Spleen (tissue), 11 donors: ENCODE measurements around the gene EHBP1. TPM values are rescaled to one million over a fixed set of nuclear protein-coding genes. Genes with fewer than 3 reads are reported as not detected.

Experiments used
- DNase-seq: peaks from one replicate; pipeline ENCODE4 v3.0.0-alpha.2; 2020
- H3K27ac ChIP-seq, 8 donors: fragments of 200-600 bp; sonication (generic) in 7 of 8; 1 replicate in 4 of 8; 2 replicates in 4 of 8; pipeline versions ENCODE4 v1.5.0 to v1.8.0; 2016 to 2021; ENCODE audit warnings: inconsistent platforms in 4 of 8, mild to moderate bottlenecking in 4 of 8, moderate library complexity in 1 of 8
- H3K27me3 ChIP-seq, 7 donors: fragments of 200-600 bp; sonication (generic) in 6 of 7; replicated peaks in 1 of 7; 1 replicate in 4 of 7; 2 replicates in 3 of 7; pipeline versions ENCODE4 v1.5.0 to v1.8.0; 2016 to 2021; ENCODE audit warnings: inconsistent platforms in 3 of 7, mild to moderate bottlenecking in 1 of 7
- H3K36me3 ChIP-seq, 6 donors: fragments of 200-600 bp; sonication (generic) in 5 of 6; 1 replicate in 4 of 6; 2 replicates in 2 of 6; pipeline versions ENCODE4 v1.5.0 to v1.8.0; 2016 to 2021; ENCODE audit warnings: inconsistent platforms in 2 of 6
- H3K4me1 ChIP-seq, 6 donors: fragments of 200-600 bp; sonication (generic) in 5 of 6; 1 replicate in 3 of 6; 2 replicates in 3 of 6; pipeline versions ENCODE4 v1.5.0 to v1.8.0; 2016 to 2021; ENCODE audit warnings: inconsistent platforms in 3 of 6
- H3K4me3 ChIP-seq, 8 donors: fragments of 200-600 bp; sonication (generic) in 7 of 8; 1 replicate in 4 of 8; 2 replicates in 4 of 8; pipeline versions ENCODE4 v1.5.0 to v1.8.0; 2016 to 2021; ENCODE audit warnings: inconsistent platforms in 4 of 8, mild to moderate bottlenecking in 4 of 8, moderate library complexity in 2 of 8
- H3K9me3 ChIP-seq, 8 donors: fragments of 200-600 bp; sonication (generic) in 7 of 8; 1 replicate in 4 of 8; 2 replicates in 4 of 8; pipeline versions ENCODE4 v1.5.0 to v1.8.0; 2016 to 2021; ENCODE audit warnings: inconsistent platforms in 4 of 8
- POLR2A ChIP-seq, 3 donors: fragments of 450-650 bp; IDR thresholded peaks; one replicate each; pipeline ENCODE4 v1.5.1; 2017; ENCODE audit warnings: antibody characterized with exemption in 3 of 3, mild to moderate bottlenecking in 1 of 3
- POLR2AphosphoS5 ChIP-seq, 3 donors: sonication (generic); formaldehyde crosslinking; IDR thresholded peaks; one replicate each; pipeline ENCODE4 v1.5.1; 2017; ENCODE audit warnings: antibody characterized with exemption in 3 of 3
- WGBS, 5 donors: extraction: QIAGEN DNeasy Blood & Tissue Kit in 3 of 5; methylation state at CpG; one replicate each; pipeline versions ENCODE4 v1.1.5 to v1.1.7; 2013 to 2018; 5-methylcytosine and 5-hydroxymethylcytosine counted together
- intact Hi-C: fragments of 100-400 bp; cut with DNase I; formaldehyde crosslinking; loops from one replicate; pipeline ENCODE4 v1.15.0; 2023; ENCODE audit warnings: low total_unique reads
- polyA plus RNA-seq, 3 donors: library from polyadenylated mRNA; stranded (reverse); fragments of 200-250 nt; gene quantifications; one replicate each; pipeline ENCODE4 v1.2.1, GENCODE V29; 2013
- total RNA-seq, 7 donors: library from RNA; depleted of rRNA in 3 of 7; stranded (reverse); fragments of >200 nt in 3 of 7; fragmentation: NEBNext Ultra II Directional in 4 of 7; extraction: Animal tissue kit (Norgen Biotek cat#: 25700) in 4 of 7; gene quantifications; one replicate each; pipeline versions ENCODE4 v1.1.0 to v1.2.1, GENCODE V29; 2016 to 2021
- TF ChIP-seq, protein P1 (sequence below), 11 experiments: fragments of 200-600 bp in 7 of 11; fragments of 450-650 bp in 4 of 11; sonication (generic) in 4 of 11; IDR thresholded peaks in 8 of 11; conservative IDR thresholded peaks in 3 of 11; 1 replicate in 7 of 11; 2 replicates in 4 of 11; pipeline versions ENCODE4 v1.4.0 to v1.8.0; 2016 to 2021; ENCODE audit warnings: antibody characterized with exemption in 11 of 11, inconsistent platforms in 4 of 11, mild to moderate bottlenecking in 1 of 11
- donor health status: healthy with polysubstance abuse.
- donor health status: DM: no; HTN: no; CAD: no; lungs with moderate emphysema.
- donor health status: DM: no; HTN: no; CAD: no.
- donor health status: Bipolar disorder and iron deficiency.
- donor health status: healthy.
- donor health status: DM: no; HTN: no; CAD: no.
- donor health status: DM: yes; HTN: yes; CAD: no.

Gene EHBP1
- total and polyA plus RNA-seq, 10 donors, result 5.0 to 44.2 (median 31.7) TPM

DNA sequence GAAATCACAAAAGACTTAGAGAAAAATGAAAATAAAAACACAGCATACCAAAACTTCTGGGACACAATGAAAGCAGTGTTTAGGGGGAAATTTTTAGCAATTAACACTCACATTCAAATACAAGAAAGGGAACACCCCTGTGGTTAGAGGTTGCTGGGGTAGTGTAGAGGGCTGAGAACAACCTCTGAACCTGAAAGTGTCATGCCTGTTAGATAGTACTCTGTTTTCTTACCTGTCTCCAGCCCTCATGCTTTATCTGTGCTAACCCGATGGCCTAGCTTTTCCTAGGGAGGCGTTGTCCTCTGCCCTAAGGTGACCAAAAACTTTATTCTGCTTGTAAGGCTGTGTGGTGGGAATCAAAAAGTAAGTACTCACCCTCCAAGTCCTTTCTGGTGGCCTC, 222.5 kb downstream of the EHBP1 start:
- Histone ChIP-seq H3K4me1 (no peaks in the 10 kb centered on the region), H3K4me3 (no peak overlapping the region), H3K9me3 (peaks cover 0 to 20% (median 11%) of the 10 kb centered on the region in 8 donors), H3K36me3 (peaks cover 0 to 11% (median 0%) of the 10 kb centered on the region in 6 donors), H3K27ac (no peak overlapping the region), H3K27me3 (no peaks in the 10 kb centered on the region)
- 91 to 97% (median 96%) methylated on average over 2 of the region's 2 CpGs for WGBS, 5 donors
- intact Hi-C loops, result no loop called here
- TF ChIP-seq POLR2AphosphoS5 (IDR thresholded peaks at IDR 0.05), result no peak
- no peak for TF ChIP-seq POLR2A (IDR thresholded peaks at IDR 0.05)
- TF ChIP-seq, protein P1, sequence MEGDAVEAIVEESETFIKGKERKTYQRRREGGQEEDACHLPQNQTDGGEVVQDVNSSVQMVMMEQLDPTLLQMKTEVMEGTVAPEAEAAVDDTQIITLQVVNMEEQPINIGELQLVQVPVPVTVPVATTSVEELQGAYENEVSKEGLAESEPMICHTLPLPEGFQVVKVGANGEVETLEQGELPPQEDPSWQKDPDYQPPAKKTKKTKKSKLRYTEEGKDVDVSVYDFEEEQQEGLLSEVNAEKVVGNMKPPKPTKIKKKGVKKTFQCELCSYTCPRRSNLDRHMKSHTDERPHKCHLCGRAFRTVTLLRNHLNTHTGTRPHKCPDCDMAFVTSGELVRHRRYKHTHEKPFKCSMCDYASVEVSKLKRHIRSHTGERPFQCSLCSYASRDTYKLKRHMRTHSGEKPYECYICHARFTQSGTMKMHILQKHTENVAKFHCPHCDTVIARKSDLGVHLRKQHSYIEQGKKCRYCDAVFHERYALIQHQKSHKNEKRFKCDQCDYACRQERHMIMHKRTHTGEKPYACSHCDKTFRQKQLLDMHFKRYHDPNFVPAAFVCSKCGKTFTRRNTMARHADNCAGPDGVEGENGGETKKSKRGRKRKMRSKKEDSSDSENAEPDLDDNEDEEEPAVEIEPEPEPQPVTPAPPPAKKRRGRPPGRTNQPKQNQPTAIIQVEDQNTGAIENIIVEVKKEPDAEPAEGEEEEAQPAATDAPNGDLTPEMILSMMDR (IDR thresholded peaks at IDR 0.05 in 8 of 11, conservative IDR thresholded peaks at IDR 0.05 in 3 of 11), result no peak
- DNase-seq, result no peak

DNA sequence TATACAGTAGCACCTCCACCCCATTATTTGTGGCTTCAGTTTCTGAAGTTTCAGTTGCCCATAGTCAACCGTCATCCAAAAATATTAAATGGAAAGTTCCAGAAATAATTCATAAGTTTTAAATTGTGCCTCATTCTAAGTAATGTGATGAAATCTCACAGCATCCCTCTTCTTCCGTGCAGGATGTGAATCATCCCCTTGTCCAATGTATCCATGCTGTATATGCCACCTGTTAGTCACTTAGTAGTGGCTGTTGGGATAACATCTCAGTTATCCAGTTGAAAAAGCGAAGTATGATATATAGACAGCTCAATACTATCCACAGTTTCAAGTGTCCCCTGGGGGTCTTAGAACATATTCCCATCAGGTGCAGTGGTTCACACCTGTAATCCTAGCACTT, 226.0 kb downstream of the EHBP1 start:
- no peak for TF ChIP-seq POLR2AphosphoS5 (IDR thresholded peaks at IDR 0.05)
- TF ChIP-seq, protein P1 (IDR thresholded peaks at IDR 0.05 in 8 of 11, conservative IDR thresholded peaks at IDR 0.05 in 3 of 11), result no peak
- no peak for TF ChIP-seq POLR2A (IDR thresholded peaks at IDR 0.05)
- no peaks in the 10 kb centered on the region for H3K4me1 ChIP-seq
- 82 to 98% (median 96%) methylated on average over 3 of the region's 3 CpGs for WGBS, 5 donors
- H3K4me3 ChIP-seq, result no peak overlapping the region
- H3K36me3 ChIP-seq, result no peaks in the 10 kb centered on the region
- DNase-seq, result no peak
- intact Hi-C loops, result no loop called here
- H3K27me3 ChIP-seq, result no peaks in the 10 kb centered on the region
- H3K9me3 ChIP-seq, result no peaks in the 10 kb centered on the region
- H3K27ac ChIP-seq, result no peak overlapping the region

DNA sequence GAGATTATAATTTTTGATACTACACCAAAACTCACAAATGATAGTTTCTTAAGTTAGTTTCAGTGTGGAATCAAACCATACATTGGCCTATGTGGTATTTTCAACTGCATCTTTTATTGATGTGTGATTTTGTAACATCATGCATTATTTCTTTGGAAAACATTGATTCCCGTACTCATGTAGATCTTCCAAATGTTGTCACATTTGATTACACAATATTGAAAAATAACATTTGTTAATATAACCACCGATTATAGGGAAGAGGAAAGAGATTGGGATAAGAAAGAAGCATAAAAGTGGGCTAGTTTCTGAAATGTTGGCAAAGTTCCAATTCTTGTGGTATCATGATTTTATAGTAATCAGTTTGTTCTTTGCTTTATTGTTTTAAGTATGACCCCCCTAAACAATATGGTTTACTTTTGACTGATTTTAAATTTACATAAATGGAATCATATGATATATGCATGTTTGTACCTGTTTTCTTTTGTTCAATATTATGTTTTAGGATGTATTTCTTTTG, 227.9 kb downstream of the EHBP1 start:
- WGBS, 5 donors, result 77 to 90% (median 79%) methylated on average over 2 of the region's 2 CpGs
- intact Hi-C loops, result no loop called here
- Histone ChIP-seq H3K36me3 (no peaks in the 10 kb centered on the region), H3K4me1 (no peaks in the 10 kb centered on the region), H3K27ac (no peak overlapping the region), H3K27me3 (no peaks in the 10 kb centered on the region), H3K9me3 (no peaks in the 10 kb centered on the region), H3K4me3 (no peak overlapping the region)
- no peak for DNase-seq
- TF ChIP-seq POLR2AphosphoS5 (IDR thresholded peaks at IDR 0.05) (no peak), POLR2A (IDR thresholded peaks at IDR 0.05) (no peak)
- TF ChIP-seq, protein P1 (IDR thresholded peaks at IDR 0.05 in 8 of 11, conservative IDR thresholded peaks at IDR 0.05 in 3 of 11), result no peak

DNA sequence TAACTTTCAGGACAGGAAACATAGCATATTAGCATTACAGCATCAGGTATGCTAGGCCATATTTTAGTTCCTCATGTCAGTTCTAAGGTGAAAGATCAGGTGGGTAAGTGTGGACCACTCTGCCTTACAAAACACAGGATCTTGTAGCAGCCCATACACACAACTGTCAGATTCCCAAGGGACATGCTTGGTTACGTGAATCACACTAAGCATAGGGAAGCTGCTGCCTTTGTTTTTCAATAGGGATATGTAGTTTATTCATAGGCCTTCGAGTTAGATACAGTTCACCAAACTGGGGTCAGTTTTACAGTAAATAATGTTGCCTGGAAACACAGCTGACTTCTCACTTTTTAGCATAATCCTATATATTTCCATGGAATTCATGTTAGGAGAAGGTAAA, 229.0 kb downstream of the EHBP1 start:
- Histone ChIP-seq H3K4me3 (no peak overlapping the region), H3K36me3 (no peaks in the 10 kb centered on the region), H3K27ac (no peak overlapping the region), H3K4me1 (no peaks in the 10 kb centered on the region), H3K9me3 (no peaks in the 10 kb centered on the region), H3K27me3 (no peaks in the 10 kb centered on the region)
- TF ChIP-seq POLR2A (IDR thresholded peaks at IDR 0.05) (no peak), POLR2AphosphoS5 (IDR thresholded peaks at IDR 0.05) (no peak)
- TF ChIP-seq, protein P1 (IDR thresholded peaks at IDR 0.05 in 8 of 11, conservative IDR thresholded peaks at IDR 0.05 in 3 of 11), result no peak
- WGBS, 5 donors, result 85 to 90% (median 88%) methylated on average over 2 of the region's 2 CpGs
- intact Hi-C loops, result no loop called here
- no peak for DNase-seq
